Loucy (cell line): ENCODE results near the gene SRP19.

ENCODE experiments used
- H2AFZ ChIP-seq: fragments of 200-600 bp; sonication (generic); 2 replicates; pipeline ENCODE4 v1.6.0; 2016; ENCODE audit warnings: antibody characterized with exemption, mild to moderate bottlenecking, low read length, moderate library complexity
- H3F3A ChIP-seq: fragments of 200-600 bp; 2 replicates; pipeline ENCODE4 v1.6.0; 2016; ENCODE audit warnings: antibody characterized with exemption, low read depth, mild to moderate bottlenecking
- H3K27me3 ChIP-seq: fragments of 200-600 bp; sonication (generic); 2 replicates; pipeline ENCODE4 v1.6.1; 2014; ENCODE audit warnings: low read length, mild to moderate bottlenecking; ENCODE audit not compliant: insufficient read depth, poor library complexity, severe bottlenecking
- H3K36me3 ChIP-seq: fragments of 200-600 bp; sonication (generic); 2 replicates; pipeline ENCODE4 v1.6.1; 2016; ENCODE audit warnings: low read length; ENCODE audit not compliant: insufficient read depth
- H3K4me1 ChIP-seq: fragments of 200-600 bp; sonication (generic); 2 replicates; pipeline ENCODE4 v1.5.1; 2014; ENCODE audit warnings: low read length, mild to moderate bottlenecking; ENCODE audit not compliant: insufficient read depth, poor library complexity, severe bottlenecking
- H3K4me2 ChIP-seq: fragments of 200-600 bp; sonication (generic); 2 replicates; pipeline ENCODE4 v1.6.0; 2014; ENCODE audit warnings: antibody characterized with exemption, low read length, low read depth, mild to moderate bottlenecking; ENCODE audit not compliant: poor library complexity, severe bottlenecking
- H3K4me3 ChIP-seq: fragments of 200-600 bp; sonication (generic); 2 replicates; pipeline ENCODE4 v1.5.1; 2014; ENCODE audit warnings: low read length, mild to moderate bottlenecking, mixed read lengths; ENCODE audit not compliant: poor library complexity, severe bottlenecking
- H3K79me2 ChIP-seq: fragments of 200-600 bp; sonication (generic); 2 replicates; pipeline ENCODE4 v1.6.1; 2014; ENCODE audit warnings: low read length; ENCODE audit not compliant: insufficient read depth
- H3K9ac ChIP-seq: fragments of 200-600 bp; sonication (generic); 2 replicates; pipeline ENCODE4 v1.6.0; 2014; ENCODE audit warnings: mild to moderate bottlenecking, low read depth, low read length, moderate library complexity; ENCODE audit not compliant: poor library complexity, severe bottlenecking
- H3K9me2 ChIP-seq: fragments of 200-600 bp; sonication (generic); replicated peaks from 2 replicates; pipeline ENCODE4 v1.6.1; 2016; ENCODE audit warnings: low read depth, low read length, mixed read lengths
- H3K9me3 ChIP-seq: fragments of 200-600 bp; sonication (generic); 2 replicates; pipeline ENCODE4 v1.6.1; 2014; ENCODE audit warnings: mild to moderate bottlenecking, antibody characterized with exemption, low read length, low read depth; ENCODE audit not compliant: insufficient read depth
- H4K20me1 ChIP-seq: fragments of 200-600 bp; sonication (generic); 2 replicates; pipeline ENCODE4 v1.6.0; 2014; ENCODE audit warnings: antibody characterized with exemption, low read length, mild to moderate bottlenecking; ENCODE audit not compliant: insufficient read depth, poor library complexity, severe bottlenecking
- CTCF ChIP-seq: fragments of 200-600 bp; sonication (generic); conservative IDR thresholded peaks from 2 replicates; pipeline ENCODE4 v1.5.1; 2014; ENCODE audit warnings: mild to moderate bottlenecking, antibody characterized with exemption, low read length
- EZH2phosphoT487 ChIP-seq: fragments of 200-600 bp; IDR thresholded peaks from 2 replicates; pipeline ENCODE4 v1.6.1; 2018; ENCODE audit warnings: antibody characterized with exemption, mild to moderate bottlenecking, moderate library complexity, borderline replicate concordance

Gene SRP19

GRCh38 chr5:112870966-112871365 lies 9.9 kb downstream of the SRP19 start:
- H3K9ac ChIP-seq, result no peak overlapping the region
- 0 out of 2 replicates have a peak, but pooled peaks cover 3% of the 10 kb centered on the region for H3K79me2 ChIP-seq
- no peaks in the 10 kb centered on the region for H3F3A ChIP-seq
- TF ChIP-seq EZH2phosphoT487, result no peak
- TF ChIP-seq CTCF, result no peak
- no peaks in the 10 kb centered on the region for H3K9me3 ChIP-seq
- H3K36me3 ChIP-seq, result 0 out of 2 replicates have a peak, but pooled peaks cover 7% of the 10 kb centered on the region
- no peaks in the 10 kb centered on the region for H3K9me2 ChIP-seq
- H3K27me3 ChIP-seq, result no peaks in the 10 kb centered on the region
- no peaks in the 10 kb centered on the region for H3K4me1 ChIP-seq
- no peak overlapping the region for H3K4me2 ChIP-seq
- H4K20me1 ChIP-seq, result no peaks in the 10 kb centered on the region
- no peak overlapping the region for H3K4me3 ChIP-seq
- H2AFZ ChIP-seq, result no peak overlapping the region

- H3K27me3 ChIP-seq, result no peaks in the 10 kb centered on the region
- no peak overlapping the region for H3K4me2 ChIP-seq
- H3K9me3 ChIP-seq, result no peaks in the 10 kb centered on the region
- H3K9me2 ChIP-seq, result no peaks in the 10 kb centered on the region
- H2AFZ ChIP-seq, result no peak overlapping the region
- H3K79me2 ChIP-seq, result no peaks in the 10 kb centered on the region
- H3K36me3 ChIP-seq, result peaks cover 16% of the 10 kb centered on the region; the same call in 1 of the 2 replicates
- H3K4me3 ChIP-seq, result no peak overlapping the region
- TF ChIP-seq EZH2phosphoT487 (no peak), CTCF (no peak)
- no peak overlapping the region for H3K9ac ChIP-seq
- no peaks in the 10 kb centered on the region for H4K20me1 ChIP-seq
- H3F3A ChIP-seq, result peaks cover 3% of the 10 kb centered on the region; the same call in 1 of the 2 replicates
- H3K4me1 ChIP-seq, result peaks cover 8% of the 10 kb centered on the region
These were observed 15.3 kb downstream of the SRP19 start for GRCh38 chr5:112876362-112876761.

- H2AFZ ChIP-seq, result no peak overlapping the region
- H3K27me3 ChIP-seq, result no peaks in the 10 kb centered on the region
- H3K4me3 ChIP-seq, result no peak overlapping the region
- H3K9ac ChIP-seq, result no peak overlapping the region
- H3K36me3 ChIP-seq, result peaks cover 16% of the 10 kb centered on the region; the same call in 1 of the 2 replicates
- H3F3A ChIP-seq, result peaks cover 3% of the 10 kb centered on the region; the same call in 1 of the 2 replicates
- H3K4me1 ChIP-seq, result peaks cover 8% of the 10 kb centered on the region
- TF ChIP-seq CTCF (no peak), EZH2phosphoT487 (no peak)
- H3K79me2 ChIP-seq, result no peaks in the 10 kb centered on the region
- H3K9me2 ChIP-seq, result no peaks in the 10 kb centered on the region
- no peaks in the 10 kb centered on the region for H3K9me3 ChIP-seq
- H4K20me1 ChIP-seq, result no peaks in the 10 kb centered on the region
- H3K4me2 ChIP-seq, result no peak overlapping the region
These were observed 17.0 kb downstream of the SRP19 start for GRCh38 chr5:112878101-112878500.
